Measurements from ENCODE around the gene IMMP1L.
"Not testable (repeated sequence)": the region's sequence is repeated elsewhere in the genome, so short reads cannot be mapped to it uniquely, and the experiment has no call there.

The IMMP1L gene, protein sequence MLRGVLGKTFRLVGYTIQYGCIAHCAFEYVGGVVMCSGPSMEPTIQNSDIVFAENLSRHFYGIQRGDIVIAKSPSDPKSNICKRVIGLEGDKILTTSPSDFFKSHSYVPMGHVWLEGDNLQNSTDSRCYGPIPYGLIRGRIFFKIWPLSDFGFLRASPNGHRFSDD

GRCh38 chr11:31509429-31510345, at the start of gene IMMP1L, which contains the start of gene ELP4:
TSS of gene IMMP1L (minus strand) at chr11:31509622. CDS start at chr11:31463276, 46,346 bp downstream.
TSS of gene ELP4 (plus strand) at chr11:31509767. CDS start at chr11:31509785, 18 bp downstream.
- DNase-seq (ENCODE audit: low read depth in 2 of 2) = peak; percentile 86 to 93

DNA sequence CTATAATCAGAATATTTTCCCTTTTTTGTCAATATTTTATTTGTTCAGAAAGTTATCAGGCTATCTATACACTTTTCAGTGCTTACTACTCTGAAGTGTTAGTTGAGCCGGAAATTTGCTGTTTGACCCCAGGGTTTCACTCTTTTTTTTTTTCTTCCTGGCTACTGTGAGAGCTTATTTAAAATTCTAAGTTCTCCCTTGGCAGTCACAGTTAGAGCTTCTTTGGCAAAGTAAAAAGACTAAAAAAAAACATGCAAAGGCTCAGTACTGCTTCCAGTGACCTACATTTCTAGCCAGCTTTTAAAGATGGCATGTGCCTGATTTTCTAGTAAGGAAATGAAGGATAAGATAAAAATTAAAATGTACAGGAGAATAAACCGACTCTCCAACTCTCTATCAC, 48.6 kb upstream of the IMMP1L start:
- no peak for DNase-seq (ENCODE audit: low read depth in 2 of 2)

GRCh38 chr11:31555938-31556337, 46.5 kb upstream of the IMMP1L start:
- DNase-seq (ENCODE audit: low read depth in 2 of 2) = no peak

GRCh38 chr11:31542862-31543261, 33.4 kb upstream of the IMMP1L start:
- no peak for DNase-seq (ENCODE audit: low read depth in 2 of 2)

- DNase-seq (ENCODE audit: low read depth in 2 of 2) = no peak
Observed at GRCh38 chr11:31535479-31535878, 26.1 kb upstream of the IMMP1L start.

GRCh38 chr11:31531293-31531692, 21.9 kb upstream of the IMMP1L start:
- no peak for DNase-seq (ENCODE audit: low read depth in 2 of 2)

DNA sequence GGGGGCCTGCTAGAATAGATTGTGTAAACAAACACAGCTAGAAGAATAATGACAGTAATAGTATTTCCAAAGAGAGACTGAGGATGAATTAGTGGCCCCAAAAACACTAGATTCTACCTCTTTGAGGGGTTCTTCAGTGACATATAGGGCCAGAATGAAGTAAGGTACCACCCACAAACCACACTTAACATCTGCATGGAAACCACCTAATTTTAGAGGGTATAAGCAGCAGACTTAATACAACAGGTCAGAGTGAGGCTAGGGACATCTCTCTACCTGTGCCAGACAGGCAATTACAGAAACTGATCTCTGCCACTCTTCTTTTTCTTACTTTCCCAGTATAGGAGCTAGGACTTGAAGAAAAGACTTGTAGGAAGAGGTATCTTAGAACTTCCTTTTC, 20.3 kb upstream of the IMMP1L start:
- no peak for DNase-seq (ENCODE audit: low read depth in 2 of 2)

- DNase-seq (ENCODE audit: low read depth in 2 of 2) = no peak
Observed at GRCh38 chr11:31529189-31529588, 19.8 kb upstream of the IMMP1L start.

- DNase-seq (ENCODE audit: low read depth in 2 of 2) = no peak
Observed at GRCh38 chr11:31521497-31522150, 12.2 kb upstream of the IMMP1L start.

DNA sequence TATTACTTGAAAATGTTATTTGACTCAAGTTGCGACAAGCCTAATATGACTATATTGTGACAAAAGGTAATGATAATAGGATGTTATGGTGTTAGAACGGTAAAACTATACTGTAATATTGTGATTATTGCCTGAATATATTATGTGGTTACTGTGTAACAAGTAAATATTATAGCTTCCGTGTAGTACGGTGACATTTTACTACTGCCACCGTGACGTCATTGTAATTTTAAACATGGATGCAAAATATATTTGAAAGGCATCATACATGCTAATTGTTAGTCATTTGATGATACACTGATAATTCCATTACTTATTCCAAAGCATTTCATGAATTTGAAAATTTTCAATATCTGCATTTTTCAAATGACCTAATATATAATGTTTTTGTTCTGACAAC, 2.7 kb upstream of the IMMP1L start:
- no peak for DNase-seq (ENCODE audit: low read depth in 2 of 2)

DNA sequence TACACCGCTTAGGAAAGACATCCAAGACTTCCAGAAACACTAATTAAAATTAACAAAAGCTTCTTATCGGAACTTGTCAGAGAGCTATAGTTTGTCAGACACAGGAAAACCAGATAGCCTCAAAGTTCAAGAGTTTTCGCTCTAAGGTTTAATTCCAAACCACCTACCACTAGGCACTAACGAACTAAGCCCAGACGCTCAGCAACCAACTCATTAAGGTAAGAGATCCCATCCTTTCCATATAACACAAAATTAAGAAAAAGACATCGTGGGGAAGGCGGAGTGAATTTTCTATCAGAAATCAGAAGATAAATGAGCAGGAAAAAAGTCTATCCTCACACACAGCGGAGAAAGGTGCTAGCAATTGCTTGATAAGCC, 382 bp downstream of the IMMP1L start:
- DNase-seq (ENCODE audit: low read depth in 2 of 2) = no peak

DNA sequence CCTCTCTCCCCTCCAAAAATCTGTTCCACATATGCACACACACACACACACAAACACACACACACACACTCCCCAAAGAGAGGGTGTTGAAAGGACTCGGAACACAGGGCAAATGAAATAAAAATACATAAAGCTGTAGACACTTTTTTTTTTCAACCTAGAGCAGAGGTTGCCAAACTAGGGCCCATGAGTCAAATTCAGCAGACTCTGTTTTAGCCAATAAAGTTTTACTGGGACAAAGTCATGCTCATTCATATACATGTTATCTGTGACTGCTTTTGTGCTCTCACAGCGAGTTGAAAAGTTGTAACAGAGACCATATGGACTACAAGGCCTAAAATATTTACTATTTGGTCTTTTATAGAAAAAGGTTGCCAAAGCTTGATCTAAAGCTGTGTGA, 8.9 kb downstream of the IMMP1L start:
- DNase-seq (ENCODE audit: low read depth in 2 of 2) = no peak

DNA sequence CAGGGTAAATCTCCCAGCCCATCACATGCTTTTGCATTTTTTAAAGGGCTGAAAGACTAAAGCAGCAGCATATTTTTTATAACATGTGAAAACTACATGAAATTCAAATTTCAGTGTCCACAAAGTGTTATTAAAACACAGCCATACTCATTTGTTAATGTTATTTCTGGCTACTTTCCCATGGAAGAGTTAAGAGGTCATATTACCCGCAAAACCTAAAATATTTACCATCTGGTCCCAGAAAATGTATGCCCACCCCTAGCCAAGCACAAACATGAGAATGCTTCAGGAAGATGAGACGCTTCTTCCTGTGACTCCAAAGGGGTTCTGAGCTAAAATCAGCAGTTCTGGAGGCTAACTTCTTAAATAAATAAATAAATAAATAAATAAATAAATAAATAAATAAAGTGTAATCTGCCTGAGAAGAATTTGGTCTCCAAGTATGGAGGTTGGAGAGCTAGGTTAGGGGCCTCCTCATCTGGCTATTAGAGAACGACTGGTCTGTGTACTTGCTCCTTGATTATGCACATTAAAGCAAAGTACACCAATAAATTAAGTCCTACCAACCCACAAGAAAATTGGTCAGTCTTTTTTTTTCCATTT, 9.7 kb downstream of the IMMP1L start:
- DNase-seq (ENCODE audit: low read depth in 2 of 2) = no peak

- not testable (repeated sequence) for DNase-seq (ENCODE audit: low read depth in 2 of 2)
Observed at GRCh38 chr11:31493762-31494161, 15.7 kb downstream of the IMMP1L start.

- DNase-seq (ENCODE audit: low read depth in 2 of 2) = no peak
Observed at GRCh38 chr11:31493235-31493634, 16.2 kb downstream of the IMMP1L start.

- no peak for DNase-seq (ENCODE audit: low read depth in 2 of 2)
Observed at GRCh38 chr11:31492320-31492913, 17.0 kb downstream of the IMMP1L start.

GRCh38 chr11:31487848-31488247, 21.6 kb downstream of the IMMP1L start:
- no peak for DNase-seq (ENCODE audit: low read depth in 2 of 2)

DNA sequence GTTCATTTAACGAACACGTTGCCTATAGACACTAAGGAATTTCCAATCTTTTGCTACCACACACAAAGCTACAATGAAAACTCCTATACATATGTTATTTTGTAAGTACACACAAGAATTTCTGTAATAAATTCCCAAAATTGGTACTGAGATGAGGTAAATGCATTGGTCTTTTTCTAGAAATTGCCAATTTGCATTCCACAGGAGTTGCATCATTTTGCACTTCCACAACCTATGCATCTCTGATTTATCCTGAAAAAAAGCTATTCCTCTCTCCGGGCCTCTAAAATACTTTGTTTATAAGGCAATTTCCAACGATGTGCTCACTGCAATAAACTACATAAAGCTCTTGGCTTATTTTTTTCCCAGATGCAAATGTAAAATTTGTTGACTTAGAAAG, 24.9 kb downstream of the IMMP1L start:
- DNase-seq (ENCODE audit: low read depth in 2 of 2) = no peak

DNA sequence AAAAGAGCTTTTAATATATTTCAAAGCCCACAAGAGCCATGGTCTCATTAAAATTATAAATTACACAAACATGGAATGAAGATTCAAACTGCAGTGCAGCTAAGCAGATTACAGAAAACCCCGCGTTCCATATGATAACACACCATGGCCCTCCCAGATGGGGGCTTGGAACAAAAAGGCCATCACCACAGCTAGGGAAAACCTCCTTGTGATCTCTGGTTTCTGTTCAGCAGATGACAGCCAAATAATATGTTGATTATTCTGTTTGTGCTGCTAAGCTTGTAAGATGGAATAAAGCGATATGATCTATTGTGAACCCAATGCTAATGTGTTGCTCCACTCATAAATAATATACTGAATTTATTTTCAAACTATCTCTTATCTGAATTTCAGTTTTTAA, 28.5 kb downstream of the IMMP1L start:
- DNase-seq (ENCODE audit: low read depth in 2 of 2) = no peak

GRCh38 chr11:31479066-31479465, 30.4 kb downstream of the IMMP1L start:
- DNase-seq (ENCODE audit: low read depth in 2 of 2) = no peak

- DNase-seq (ENCODE audit: low read depth in 2 of 2) = no peak
Observed at GRCh38 chr11:31478223-31478590, 31.2 kb downstream of the IMMP1L start.
